Esophagus muscularis mucosa (tissue), 4 donors: ENCODE measurements around the gene ECI1. TPM values are rescaled to one million over a fixed set of nuclear protein-coding genes. Genes with fewer than 3 reads are reported as not detected.

Source experiments
- DNase-seq: peaks from one replicate; pipeline ENCODE4 v3.0.0-alpha.2; 2017; ENCODE audit errors: extremely low spot score
- H3K27ac ChIP-seq, 4 donors: fragments of 200-600 bp; sonication (generic); replicated peaks in 1 of 4; 1 replicate in 3 of 4; 2 replicates in 1 of 4; pipeline ENCODE4 v1.5.1; 2016 to 2019; ENCODE audit warnings: mild to moderate bottlenecking in 1 of 4
- H3K27me3 ChIP-seq, 4 donors: fragments of 200-600 bp; sonication (generic); one replicate each; pipeline versions ENCODE4 v1.5.1 to v1.6.0; 2016 to 2019
- H3K36me3 ChIP-seq, 4 donors: fragments of 200-600 bp; sonication (generic); one replicate each; pipeline ENCODE4 v1.5.1; 2016 to 2019
- H3K4me1 ChIP-seq, 4 donors: fragments of 200-600 bp; sonication (generic); one replicate each; pipeline ENCODE4 v1.5.1; 2016 to 2019
- H3K4me3 ChIP-seq, 4 donors: fragments of 200-600 bp; sonication (generic); 1 replicate in 2 of 4; 2 replicates in 2 of 4; pipeline ENCODE4 v1.5.1; 2016 to 2019; ENCODE audit warnings: mild to moderate bottlenecking in 4 of 4, moderate library complexity in 1 of 4
- H3K9me3 ChIP-seq, 4 donors: fragments of 200-600 bp; sonication (generic); 1 replicate in 3 of 4; 2 replicates in 1 of 4; pipeline ENCODE4 v1.5.1; 2016 to 2019
- CTCF ChIP-seq, 3 experiments: fragments of 200-600 bp in 2 of 3; fragments of 450-650 bp in 1 of 3; sonication (generic) in 2 of 3; IDR thresholded peaks; one replicate each; pipeline ENCODE4 v1.5.1; 2017 to 2019; ENCODE audit warnings: antibody characterized with exemption in 3 of 3, mild to moderate bottlenecking in 2 of 3, moderate library complexity in 1 of 3
- EP300 ChIP-seq: sonication (generic); formaldehyde crosslinking; IDR thresholded peaks from one replicate; pipeline ENCODE4 v1.6.1; 2017; ENCODE audit warnings: antibody characterized with exemption
- POLR2A ChIP-seq: fragments of 450-650 bp; IDR thresholded peaks from one replicate; pipeline ENCODE4 v1.6.1; 2017; ENCODE audit warnings: antibody characterized with exemption, moderate library complexity, mild to moderate bottlenecking, low read depth
- POLR2AphosphoS5 ChIP-seq, 2 donors: sonication (generic); formaldehyde crosslinking; IDR thresholded peaks; one replicate each; pipeline ENCODE4 v1.6.1; 2017; ENCODE audit warnings: antibody characterized with exemption in 2 of 2
- WGBS: methylation state at CpG from one replicate; pipeline ENCODE4 v1.1.5; 2018; 5-methylcytosine and 5-hydroxymethylcytosine counted together
- intact Hi-C: fragments of 100-400 bp; cut with DNase I; formaldehyde crosslinking; loops from one replicate; pipeline ENCODE4 v1.15.1; 2023
- total RNA-seq, 4 donors: library from RNA; depleted of rRNA; stranded (reverse); fragments of >200 nt; gene quantifications; one replicate each; pipeline versions ENCODE4 v1.1.0 to v1.2.1, GENCODE V29; 2016

ECI1 gene
- total RNA-seq, 4 donors from 2014 or later, result 51.9 to 115 (median 86.6) TPM

GRCh38 chr16:2229632-2230250, 21.6 kb downstream of the ECI1 start:
- Histone ChIP-seq H3K4me3 (no peak overlapping the region), H3K27ac (no peak overlapping the region), H3K36me3 (peaks cover 58 to 83% (median 82%) of the 10 kb centered on the region in 4 donors), H3K27me3 (peaks cover 0 to 30% (median 3%) of the 10 kb centered on the region in 4 donors), H3K4me1 (peaks cover 19 to 27% (median 25%) of the 10 kb centered on the region in 4 donors), H3K9me3 (no peaks in the 10 kb centered on the region)
- no peak for DNase-seq
- TF ChIP-seq POLR2A (no peak), POLR2AphosphoS5 (IDR thresholded peaks at IDR 0.05) (no peak), EP300 (no peak), CTCF (IDR thresholded peaks at IDR 0.05) (no peak)
- intact Hi-C loops, result no loop called here
- WGBS, result 84% methylated on average over 21 of the region's 23 CpGs

- Histone ChIP-seq H3K4me3 (no peak overlapping the region), H3K4me1 (peaks cover 25 to 33% (median 32%) of the 10 kb centered on the region in 4 donors), H3K27me3 (peaks cover 0 to 24% (median 1%) of the 10 kb centered on the region in 4 donors), H3K36me3 (peaks cover 52 to 77% (median 75%) of the 10 kb centered on the region in 4 donors), H3K9me3 (no peaks in the 10 kb centered on the region), H3K27ac (no peak overlapping the region)
- WGBS, result 90% methylated on average over 3 of the region's 12 CpGs
- TF ChIP-seq POLR2AphosphoS5 (IDR thresholded peaks at IDR 0.05) (no peak), POLR2A (no peak), EP300 (no peak), CTCF (IDR thresholded peaks at IDR 0.05) (no peak)
- DNase-seq, result no peak
- intact Hi-C loops, result no loop called here
These were observed 22.3 kb downstream of the ECI1 start for GRCh38 chr16:2229091-2229490.

GRCh38 chr16:2228161-2228824, 23.1 kb downstream of the ECI1 start:
- intact Hi-C loops, result no loop called here
- TF ChIP-seq POLR2A, result no peak
- Histone ChIP-seq H3K9me3 (no peaks in the 10 kb centered on the region), H3K27me3 (peaks cover 0 to 16% (median 0%) of the 10 kb centered on the region in 4 donors), H3K27ac (no peak overlapping the region), H3K4me1 (peaks cover 25 to 37% (median 33%) of the 10 kb centered on the region in 4 donors), H3K4me3 (no peak overlapping the region), H3K36me3 (peaks cover 44 to 69% (median 67%) of the 10 kb centered on the region in 4 donors)
- no peak for DNase-seq
- WGBS, result 89% methylated on average over 12 of the region's 25 CpGs

- Histone ChIP-seq H3K27me3 (peaks cover 0 to 8% (median 0%) of the 10 kb centered on the region in 4 donors), H3K4me3 (no peak overlapping the region), H3K4me1 (peaks cover 28 to 41% (median 38%) of the 10 kb centered on the region in 4 donors), H3K27ac (no peak overlapping the region), H3K36me3 (peaks cover 30 to 55% (median 54%) of the 10 kb centered on the region in 4 donors), H3K9me3 (no peaks in the 10 kb centered on the region)
- DNase-seq, result no peak
- TF ChIP-seq POLR2A (no peak), EP300 (no peak), POLR2AphosphoS5 (IDR thresholded peaks at IDR 0.05) (no peak), CTCF (IDR thresholded peaks at IDR 0.05) (no peak)
- WGBS, result 90% methylated on average over 6 of the region's 6 CpGs
- intact Hi-C loops, result no loop called here
These were observed 24.5 kb downstream of the ECI1 start for GRCh38 chr16:2226918-2227317.

GRCh38 chr16:2226245-2226793, 25.1 kb downstream of the ECI1 start:
- WGBS, result 54% methylated on average over 8 of the region's 9 CpGs
- Histone ChIP-seq H3K9me3 (no peaks in the 10 kb centered on the region), H3K27ac (no peak overlapping the region), H3K4me3 (no peak overlapping the region), H3K36me3 (peaks cover 24 to 49% (median 48%) of the 10 kb centered on the region in 4 donors), H3K27me3 (peaks cover 0 to 8% (median 0%) of the 10 kb centered on the region in 4 donors), H3K4me1 (peaks cover 28 to 41% (median 38%) of the 10 kb centered on the region in 4 donors)
- intact Hi-C loops, result no loop called here
- DNase-seq, result no peak
- TF ChIP-seq EP300, result no peak
- no peak for TF ChIP-seq POLR2AphosphoS5 (IDR thresholded peaks at IDR 0.05)
